H1 (cell line): ENCODE measurements around the gene CRTAC1. TPM values are rescaled to one million over a fixed set of nuclear protein-coding genes. Genes with fewer than 3 reads are reported as not detected.

Experiments
- CTCF ChIA-PET: fragments of 300-600 bp; sonication (Branson Sonifier 250); formaldehyde crosslinking; loops from one replicate; lab custom pipeline; 2021; ENCODE audit not compliant: partially characterized antibody; lab: Charles Lee
- POLR2A ChIA-PET: fragments of 300-600 bp; sonication (Branson Sonifier 250); formaldehyde crosslinking; loops from one replicate; lab custom pipeline; 2021; ENCODE audit warnings: inconsistent platforms; ENCODE audit not compliant: partially characterized antibody; lab: Charles Lee
- DNase-seq, 2 experiments: peaks; one replicate each; pipeline versions ENCODE4 v3.0.0 to v3.0.0-alpha.2; 2010 to 2022; ENCODE audit warnings: low spot score in 2 of 2, low read depth in 1 of 2, mixed read lengths in 1 of 2
- FAIRE-seq: peaks from 2 replicates; lab custom pipeline; 2011; peaks lifted over from hg19 to GRCh38; lab: Jason Lieb, UNC
- H2AFZ ChIP-seq: 2 replicates; pipeline ENCODE4 v1.8.1; 2012; ENCODE audit warnings: low read length, inconsistent platforms
- H2AK5ac ChIP-seq: 2 replicates; pipeline ENCODE4 v1.6.1; 2013; ENCODE audit warnings: low read depth, low read length
- H2BK120ac ChIP-seq: replicated peaks from 2 replicates; pipeline ENCODE3; 2013; ENCODE audit warnings: low read depth, low read length, inconsistent platforms
- H2BK12ac ChIP-seq: 2 replicates; pipeline ENCODE4 v1.6.1; 2013; ENCODE audit warnings: low read depth, low read length
- H2BK15ac ChIP-seq: 2 replicates; pipeline ENCODE4 v1.6.1; 2013; ENCODE audit warnings: low read length
- H2BK20ac ChIP-seq: 2 replicates; pipeline ENCODE4 v1.6.1; 2013; ENCODE audit warnings: low read length
- H2BK5ac ChIP-seq: 2 replicates; pipeline ENCODE4 v1.6.1; 2013; ENCODE audit warnings: low read depth, low read length
- H3K14ac ChIP-seq: 2 replicates; pipeline ENCODE4 v1.6.1; 2013; ENCODE audit warnings: inconsistent platforms; ENCODE audit not compliant: insufficient read length
- H3K18ac ChIP-seq: 2 replicates; pipeline ENCODE4 v1.6.1; 2013; ENCODE audit warnings: low read length; ENCODE audit errors: extremely low read depth
- H3K23ac ChIP-seq: 2 replicates; pipeline ENCODE4 v1.6.1; 2013; ENCODE audit warnings: inconsistent platforms; ENCODE audit not compliant: insufficient read length
- H3K23me2 ChIP-seq: 2 replicates; pipeline ENCODE4 v1.6.1; 2013; ENCODE audit warnings: low read depth, low read length
- H3K27ac ChIP-seq: 2 replicates; pipeline ENCODE4 v1.6.1; 2011; ENCODE audit warnings: low read depth, low read length, inconsistent platforms
- H3K27me3 ChIP-seq, 4 experiments: replicated peaks in 1 of 4; 1 replicate in 1 of 4; 2 replicates in 3 of 4; pipeline versions ENCODE4 v1.6.1 to v1.8.1; 2011 to 2013; ENCODE audit warnings: low read length in 3 of 4, mild to moderate bottlenecking in 3 of 4, inconsistent platforms in 2 of 4, mixed read lengths in 2 of 4, moderate library complexity in 1 of 4; ENCODE audit not compliant: control insufficient read depth in 3 of 4, insufficient read depth in 3 of 4; ENCODE audit errors: extremely low read depth in 1 of 4
- H3K36me3 ChIP-seq, 4 experiments: 2 replicates each; pipeline versions ENCODE4 v1.6.1 to v1.8.1; 2011 to 2013; ENCODE audit warnings: mild to moderate bottlenecking in 4 of 4, low read length in 3 of 4, moderate library complexity in 2 of 4, control low read depth in 1 of 4, inconsistent platforms in 1 of 4; ENCODE audit not compliant: insufficient read depth in 4 of 4, control insufficient read depth in 2 of 4
- H3K4ac ChIP-seq: replicated peaks from 2 replicates; pipeline ENCODE3; 2013; ENCODE audit warnings: low read length, low read depth, mixed read lengths, inconsistent platforms; ENCODE audit not compliant: insufficient read length
- H3K4me1 ChIP-seq, 4 experiments: replicated peaks in 1 of 4; 1 replicate in 1 of 4; 2 replicates in 3 of 4; pipeline versions ENCODE4 v1.6.1 to v1.8.1; 2011 to 2013; ENCODE audit warnings: low read length in 3 of 4, inconsistent platforms in 2 of 4, mixed read lengths in 1 of 4; ENCODE audit not compliant: insufficient read depth in 4 of 4, control insufficient read depth in 3 of 4
- H3K4me2 ChIP-seq, 2 experiments: 2 replicates each; pipeline versions ENCODE4 v1.6.1 to v1.8.1; 2011 to 2013; ENCODE audit warnings: low read depth in 2 of 2, low read length in 2 of 2, control low read depth in 1 of 2, inconsistent platforms in 1 of 2, mild to moderate bottlenecking in 1 of 2; ENCODE audit not compliant: insufficient read depth in 1 of 2
- H3K4me3 ChIP-seq, 4 experiments: fragments of 200-600, 300-600 bp in 1 of 4; sonication (generic), shearing (Covaris generic), sonication (Bioruptor Twin) in 1 of 4; 2 replicates each; pipeline versions ENCODE4 v1.5.1 to v1.8.1; 2011 to 2016; ENCODE audit warnings: low read length in 4 of 4, low read depth in 3 of 4, control low read depth in 2 of 4, inconsistent platforms in 2 of 4, mild to moderate bottlenecking in 2 of 4, mixed read lengths in 1 of 4, moderate library complexity in 1 of 4; ENCODE audit not compliant: insufficient read depth in 2 of 4; ENCODE audit errors: extremely low read depth in 1 of 4
- H3K56ac ChIP-seq: replicated peaks from 2 replicates; pipeline ENCODE3; 2013; ENCODE audit warnings: low read depth, mild to moderate bottlenecking, mixed read lengths, low read length, inconsistent platforms; ENCODE audit not compliant: insufficient read length
- H3K79me1 ChIP-seq: 2 replicates; pipeline ENCODE4 v1.6.1; 2013; ENCODE audit warnings: low read depth, low read length, control low read depth
- H3K79me2 ChIP-seq, 2 experiments: 2 replicates each; pipeline versions ENCODE4 v1.6.1 to v1.8.1; 2012 to 2013; ENCODE audit warnings: low read length in 2 of 2, mild to moderate bottlenecking in 2 of 2, inconsistent platforms in 1 of 2; ENCODE audit not compliant: insufficient read depth in 2 of 2, control insufficient read depth in 1 of 2
- H3K9ac ChIP-seq, 4 experiments: replicated peaks in 1 of 4; 1 replicate in 1 of 4; 2 replicates in 3 of 4; pipeline versions ENCODE4 v1.6.1 to v1.8.1; 2011 to 2013; ENCODE audit warnings: low read depth in 3 of 4, low read length in 3 of 4, control low read depth in 2 of 4, mild to moderate bottlenecking in 2 of 4, moderate library complexity in 2 of 4, inconsistent platforms in 1 of 4; ENCODE audit errors: extremely low read depth in 1 of 4
- H3K9me3 ChIP-seq, 2 experiments: 2 replicates each; pipeline versions ENCODE4 v1.6.1 to v1.8.1; 2012 to 2013; ENCODE audit warnings: mild to moderate bottlenecking in 2 of 2, moderate library complexity in 2 of 2, control low read depth in 1 of 2, inconsistent platforms in 1 of 2, low read depth in 1 of 2, low read length in 1 of 2, mixed read lengths in 1 of 2; ENCODE audit not compliant: insufficient read depth in 2 of 2
- H4K20me1 ChIP-seq, 2 experiments: replicated peaks in 1 of 2; 2 replicates each; pipeline versions ENCODE3 to v1.8.1; 2011 to 2013; ENCODE audit warnings: inconsistent platforms in 2 of 2, low read length in 2 of 2, mild to moderate bottlenecking in 1 of 2; ENCODE audit not compliant: insufficient read depth in 2 of 2, control insufficient read depth in 1 of 2
- H4K5ac ChIP-seq: 2 replicates; pipeline ENCODE4 v1.6.1; 2013; ENCODE audit warnings: low read length, low read depth, mixed read lengths, inconsistent platforms; ENCODE audit not compliant: insufficient read length
- H4K8ac ChIP-seq: 2 replicates; pipeline ENCODE4 v1.8.0; 2013; ENCODE audit warnings: mild to moderate bottlenecking, moderate library complexity, low read length, inconsistent platforms; ENCODE audit not compliant: insufficient read depth; ENCODE audit errors: extremely low read depth
- H4K91ac ChIP-seq: replicated peaks from 2 replicates; pipeline ENCODE3; 2013; ENCODE audit warnings: low read length, mixed read lengths, inconsistent platforms; ENCODE audit not compliant: insufficient read length
- BRCA1 ChIP-seq: IDR thresholded peaks from 2 replicates; pipeline ENCODE4 v1.6.1; 2012; ENCODE audit warnings: low read depth, low read length, improper control_type of control experiment
- CTBP2 ChIP-seq: IDR thresholded peaks from 2 replicates; pipeline ENCODE4 v1.7.0; 2011; ENCODE audit warnings: borderline replicate concordance, mild to moderate bottlenecking, moderate library complexity, mixed read lengths, low read length; ENCODE audit not compliant: insufficient read depth, insufficient read length
- EP300 ChIP-seq, 2 experiments: IDR thresholded peaks; 1 replicate in 1 of 2; 2 replicates in 1 of 2; pipeline ENCODE4 v1.6.1; 2011 to 2012; ENCODE audit warnings: low read depth in 2 of 2, low read length in 2 of 2, mild to moderate bottlenecking in 2 of 2, borderline replicate concordance in 1 of 2, inconsistent platforms in 1 of 2, moderate library complexity in 1 of 2
- POLR2AphosphoS5 ChIP-seq: IDR thresholded peaks from 2 replicates; pipeline ENCODE4 v1.6.1; 2011; ENCODE audit warnings: low read depth, low read length
- RAD21 ChIP-seq, 2 experiments: IDR thresholded peaks in 1 of 2; conservative IDR thresholded peaks in 1 of 2; 2 replicates each; pipeline ENCODE4 v1.6.1; 2011; ENCODE audit warnings: low read depth in 2 of 2, low read length in 2 of 2, improper control_type of control experiment in 1 of 2, inconsistent platforms in 1 of 2, mild to moderate bottlenecking in 1 of 2, moderate library complexity in 1 of 2
- RBBP5 ChIP-seq: IDR thresholded peaks from 2 replicates; pipeline ENCODE4 v1.7.1; 2012; ENCODE audit warnings: low read depth, mild to moderate bottlenecking, inconsistent platforms, low read length, moderate library complexity, borderline replicate concordance
- RNF2 ChIP-seq: fragments of 200-900, 300-1000 bp; sonication (generic); IDR thresholded peaks from 2 replicates; pipeline ENCODE4 v1.7.1; 2016; ENCODE audit warnings: borderline replicate concordance, low read depth, mild to moderate bottlenecking, antibody characterized with exemption, low read length; ENCODE audit not compliant: poor library complexity, severe bottlenecking; ENCODE audit errors: missing control alignments
- SIN3A ChIP-seq, 2 experiments: IDR thresholded peaks in 1 of 2; conservative IDR thresholded peaks in 1 of 2; 2 replicates each; pipeline ENCODE4 v1.6.1; 2011 to 2012; ENCODE audit warnings: low read length in 2 of 2, improper control_type of control experiment in 1 of 2, low read depth in 1 of 2, mild to moderate bottlenecking in 1 of 2
- SP2 ChIP-seq: IDR thresholded peaks from 2 replicates; pipeline ENCODE4 v1.6.1; 2012; ENCODE audit warnings: mild to moderate bottlenecking, low read length, inconsistent platforms
- TCF12 ChIP-seq: IDR thresholded peaks from 2 replicates; pipeline ENCODE4 v1.6.1; 2011; ENCODE audit warnings: low read depth, mild to moderate bottlenecking, low read length
- WGBS, 2 experiments: shearing (Covaris generic) in 1 of 2; methylation state at CpG; one replicate each; pipeline versions ENCODE4 v1.1.6 to v1.1.7; 2013 to 2015; ENCODE audit warnings: low lambda C conversion rate in 2 of 2, mixed read lengths in 2 of 2, inconsistent platforms in 1 of 2, low coverage in 1 of 2, missing lambda C conversion rate in 1 of 2; ENCODE audit not compliant: insufficient replicate concordance in 2 of 2, insufficient coverage in 1 of 2, insufficient read length in 1 of 2; ENCODE audit errors: extremely low coverage in 1 of 2, missing lambda C conversion rate in 1 of 2; 5-methylcytosine and 5-hydroxymethylcytosine counted together
- polyA plus RNA-seq, 7 experiments: library from polyadenylated mRNA; depleted of rRNA in 3 of 7; stranded (reverse) in 5 of 7; unstranded in 2 of 7; fragments of >200 nt in 5 of 7; fragments of 200-250 nt in 2 of 7; gene quantifications; 1 replicate in 5 of 7; 2 replicates in 1 of 7; 4 replicates in 1 of 7; pipeline versions ENCODE4 v1.2.1 to v1.2.3, GENCODE V29; 2011 to 2013; ENCODE audit warnings: missing spikeins in 2 of 7, mixed read lengths in 2 of 7
- total RNA-seq: library from RNA; stranded (reverse); fragmentation: NEBNext Ultra II Directional; extraction: Animal tissue kit (Norgen Biotek cat#: 25700); gene quantifications from 2 replicates; pipeline ENCODE4 v1.2.1, GENCODE V29; 2021
- TF ChIP-seq, protein P1 (sequence below): IDR thresholded peaks from 2 replicates; pipeline ENCODE4 v1.6.1; 2012; ENCODE audit warnings: inconsistent platforms

The CRTAC1 gene
- total and polyA plus RNA-seq, 2 of the 8 experiments (the other 6 are each of a cell fraction or from before 2014, with no cell fraction given), result 0.91 to 1.2 TPM

DNA sequence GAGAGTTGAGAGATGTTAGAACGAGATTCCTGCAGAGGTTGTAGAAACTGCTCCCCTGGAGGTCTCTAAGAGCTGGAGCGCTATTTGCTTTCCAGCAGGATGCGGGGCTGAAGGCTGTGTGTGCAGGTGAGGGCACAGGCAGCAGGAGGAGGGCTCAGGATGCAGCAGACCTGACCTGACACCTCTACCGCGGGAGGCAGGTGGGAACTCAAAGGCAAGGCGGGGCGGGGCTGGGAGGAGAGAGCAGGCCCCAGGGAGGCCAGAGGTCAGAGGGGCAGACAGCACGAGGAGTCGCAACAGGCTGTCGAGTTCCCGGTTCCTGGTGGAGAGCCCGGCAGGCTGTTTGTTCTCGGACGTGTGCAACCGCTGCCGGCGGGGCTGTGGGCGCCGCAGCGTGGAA is 7.9 kb upstream of the CRTAC1 start:
- no peaks in the 10 kb centered on the region for H3K9me3 ChIP-seq
- H2AK5ac ChIP-seq, result no peak overlapping the region
- H4K91ac ChIP-seq, result no peak overlapping the region
- H2BK12ac ChIP-seq, result no peak overlapping the region
- peak; percentile 39 to 70 for DNase-seq
- no peak overlapping the region for H3K4me3 ChIP-seq
- H3K27me3 ChIP-seq, result peaks cover 12 to 58% (median 44%) of the 10 kb centered on the region in 4 experiments
- H4K5ac ChIP-seq, result no peak overlapping the region
- ChIA-PET POLR2A (no interaction called here), CTCF (interaction anchor here (0.9 to 19.6 kb wide), 4 partner anchors 6 to 122 kb away, joined by 3 to 318 read pairs (median 182); partner anchors contain the start of gene CRTAC1)
- no peaks in the 10 kb centered on the region for H3K79me2 ChIP-seq
- no peak overlapping the region for H3K4ac ChIP-seq
- H3K9ac ChIP-seq, result no peak overlapping the region
- no peaks in the 10 kb centered on the region for H3K36me3 ChIP-seq
- no peak overlapping the region for H3K23ac ChIP-seq
- no peak overlapping the region for H2AFZ ChIP-seq
- no peak overlapping the region for H4K8ac ChIP-seq
- H3K27ac ChIP-seq, result no peak overlapping the region
- H2BK15ac ChIP-seq, result no peak overlapping the region
- H2BK120ac ChIP-seq, result no peak overlapping the region
- 39% methylated on average over 16 of the region's 20 CpGs; no CpG with 5 or more reads in 1 of the 2 experiments for WGBS, 2 experiments
- H3K79me1 ChIP-seq, result no peaks in the 10 kb centered on the region
- no peak overlapping the region for H3K56ac ChIP-seq
- H2BK5ac ChIP-seq, result no peak overlapping the region
- H2BK20ac ChIP-seq, result no peak overlapping the region
- FAIRE-seq, result no peak
- H3K4me1 ChIP-seq, result peaks cover 2 to 8% (median 3%) of the 10 kb centered on the region in 4 experiments; a peak in 4 of 7 replicates
- no peak overlapping the region for H3K18ac ChIP-seq
- H3K14ac ChIP-seq, result no peak overlapping the region
- H3K23me2 ChIP-seq, result no peaks in the 10 kb centered on the region
- peaks cover 0 to 3% of the 10 kb centered on the region in 2 experiments for H4K20me1 ChIP-seq
- H3K4me2 ChIP-seq, result peak overlapping the region in 1 of 2 experiments; percentile 36; a peak in 2 of 4 replicates
- TF ChIP-seq SIN3A (conservative IDR thresholded peaks at IDR 0.05 in 1 of 2, IDR thresholded peaks at IDR 0.05 in 1 of 2; ENCODE audit: low read depth in 1 of 2, low read length in 2 of 2) (0 out of 4 replicates have a peak, but pooled peaks of 1 of the 2 experiments have one; percentile 29), CTBP2 (no peak), POLR2AphosphoS5 (peak; percentile 38; the same call in 1 of the 2 replicates), TCF12 (0 out of 2 replicates have a peak, but pooled peaks have one; percentile 41), BRCA1 (no peak), SP2 (no peak), RBBP5 (no peak), RAD21 (IDR thresholded peaks at IDR 0.05 in 1 of 2, conservative IDR thresholded peaks at IDR 0.05 in 1 of 2; ENCODE audit: low read depth in 2 of 2, low read length in 2 of 2) (0 out of 4 replicates have a peak, but pooled peaks have one; percentile 3 to 20), RNF2 (no peak), EP300 (IDR thresholded peaks at IDR 0.05; ENCODE audit: borderline replicate concordance in 1 of 2, low read depth in 2 of 2, low read length in 2 of 2) (no peak)
- TF ChIP-seq, protein P1, sequence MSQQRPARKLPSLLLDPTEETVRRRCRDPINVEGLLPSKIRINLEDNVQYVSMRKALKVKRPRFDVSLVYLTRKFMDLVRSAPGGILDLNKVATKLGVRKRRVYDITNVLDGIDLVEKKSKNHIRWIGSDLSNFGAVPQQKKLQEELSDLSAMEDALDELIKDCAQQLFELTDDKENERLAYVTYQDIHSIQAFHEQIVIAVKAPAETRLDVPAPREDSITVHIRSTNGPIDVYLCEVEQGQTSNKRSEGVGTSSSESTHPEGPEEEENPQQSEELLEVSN, result peak; percentile 78
